Measurements from ENCODE around the gene MMP8.
"Not testable (repeated sequence)": the region's sequence is repeated elsewhere in the genome, so short reads cannot be mapped to it uniquely, and the experiment has no call there.

MMP8 gene

GRCh38 chr11:102730944-102731343, 6.2 kb upstream of the MMP8 start:
- not testable (repeated sequence) for DNase-seq; H3K4me1 ChIP-seq (ENCODE audit: control insufficient read depth in 1 of 2, insufficient read depth in 2 of 2, low read length in 2 of 2); H4K12ac ChIP-seq (ENCODE audit: low read depth, low read length); H2AFZ ChIP-seq (ENCODE audit: insufficient read depth, low read length, poor library complexity); H3K27ac ChIP-seq (ENCODE audit: low read depth, low read length); H3K9me3 ChIP-seq (ENCODE audit: insufficient read depth, low read depth, low read length); H3K18ac ChIP-seq (ENCODE audit: low read length); H3K9ac ChIP-seq (ENCODE audit: low read length); H3K14ac ChIP-seq (ENCODE audit: low read length); H4K91ac ChIP-seq (ENCODE audit: low read depth, low read length); H2BK12ac ChIP-seq (ENCODE audit: low read length); H4K8ac ChIP-seq (ENCODE audit: low read depth, low read length); H3K36me3 ChIP-seq (ENCODE audit: control insufficient read depth in 1 of 2, insufficient read depth in 2 of 2, low read length in 2 of 2); H2BK120ac ChIP-seq (ENCODE audit: insufficient read depth, low read length, poor library complexity); H3K79me2 ChIP-seq (ENCODE audit: control insufficient read depth, insufficient read depth, low read length, poor library complexity); H3K27me3 ChIP-seq (ENCODE audit: insufficient read depth, low read length); H2BK5ac ChIP-seq (ENCODE audit: low read depth, low read length, poor library complexity); H3K23ac ChIP-seq (ENCODE audit: low read length); H3K4ac ChIP-seq (ENCODE audit: low read depth, low read length); H3K4me2 ChIP-seq (ENCODE audit: low read length); H2AK5ac ChIP-seq (ENCODE audit: low read length); H3K79me1 ChIP-seq (ENCODE audit: low read length)
- peak overlapping the region; percentile 6 for H3K4me3 ChIP-seq (ENCODE audit: low read depth, low read length)
- WGBS (ENCODE audit: extremely low coverage, insufficient coverage, insufficient read length), result 89% methylated on average over 5 of the region's 8 CpGs

- no peak overlapping the region for H4K8ac ChIP-seq (ENCODE audit: low read depth, low read length)
- H3K79me1 ChIP-seq (ENCODE audit: low read length), result no peaks in the 10 kb centered on the region
- H3K79me2 ChIP-seq (ENCODE audit: control insufficient read depth, insufficient read depth, low read length, poor library complexity), result no peaks in the 10 kb centered on the region
- H4K91ac ChIP-seq (ENCODE audit: low read depth, low read length), result no peak overlapping the region
- H3K27ac ChIP-seq (ENCODE audit: low read depth, low read length), result no peak overlapping the region
- H3K9me3 ChIP-seq (ENCODE audit: insufficient read depth, low read depth, low read length), result peaks cover 5% of the 10 kb centered on the region
- no peaks in the 10 kb centered on the region for H3K4me1 ChIP-seq (ENCODE audit: control insufficient read depth in 1 of 2, insufficient read depth in 2 of 2, low read length in 2 of 2)
- 100% methylated on average over 1 of the region's 9 CpGs for WGBS (ENCODE audit: extremely low coverage, insufficient coverage, insufficient read length)
- no peaks in the 10 kb centered on the region for H3K36me3 ChIP-seq (ENCODE audit: control insufficient read depth in 1 of 2, insufficient read depth in 2 of 2, low read length in 2 of 2)
- no peak overlapping the region for H3K9ac ChIP-seq (ENCODE audit: low read length)
- no peak overlapping the region for H3K18ac ChIP-seq (ENCODE audit: low read length)
- H2AK5ac ChIP-seq (ENCODE audit: low read length), result no peak overlapping the region
- H2AFZ ChIP-seq (ENCODE audit: insufficient read depth, low read length, poor library complexity), result no peak overlapping the region
- no peak overlapping the region for H2BK12ac ChIP-seq (ENCODE audit: low read length)
- H2BK5ac ChIP-seq (ENCODE audit: low read depth, low read length, poor library complexity), result no peak overlapping the region
- no peak overlapping the region for H4K12ac ChIP-seq (ENCODE audit: low read depth, low read length)
- H3K4me3 ChIP-seq (ENCODE audit: low read depth, low read length), result no peak overlapping the region
- H2BK120ac ChIP-seq (ENCODE audit: insufficient read depth, low read length, poor library complexity), result no peak overlapping the region
- H3K4me2 ChIP-seq (ENCODE audit: low read length), result no peak overlapping the region
- H3K27me3 ChIP-seq (ENCODE audit: insufficient read depth, low read length), result no peaks in the 10 kb centered on the region
- H3K23ac ChIP-seq (ENCODE audit: low read length), result no peak overlapping the region
- no peak overlapping the region for H3K4ac ChIP-seq (ENCODE audit: low read depth, low read length)
- no peak for DNase-seq
- H3K14ac ChIP-seq (ENCODE audit: low read length), result no peak overlapping the region
Observed at GRCh38 chr11:102729849-102730815, 5.4 kb upstream of the MMP8 start.

- Histone ChIP-seq H4K8ac (ENCODE audit: low read depth, low read length) (no peak overlapping the region), H3K4me2 (ENCODE audit: low read length) (no peak overlapping the region), H4K12ac (ENCODE audit: low read depth, low read length) (no peak overlapping the region), H3K14ac (ENCODE audit: low read length) (no peak overlapping the region), H3K23ac (ENCODE audit: low read length) (no peak overlapping the region), H3K27me3 (ENCODE audit: insufficient read depth, low read length) (no peaks in the 10 kb centered on the region), H3K27ac (ENCODE audit: low read depth, low read length) (no peak overlapping the region), H3K9me3 (ENCODE audit: insufficient read depth, low read depth, low read length) (peaks cover 5% of the 10 kb centered on the region), H3K4me3 (ENCODE audit: low read depth, low read length) (no peak overlapping the region), H2BK120ac (ENCODE audit: insufficient read depth, low read length, poor library complexity) (no peak overlapping the region), H2BK5ac (ENCODE audit: low read depth, low read length, poor library complexity) (no peak overlapping the region), H2BK12ac (ENCODE audit: low read length) (no peak overlapping the region), H2AFZ (ENCODE audit: insufficient read depth, low read length, poor library complexity) (no peak overlapping the region), H4K91ac (ENCODE audit: low read depth, low read length) (no peak overlapping the region), H3K9ac (ENCODE audit: low read length) (no peak overlapping the region), H2AK5ac (ENCODE audit: low read length) (no peak overlapping the region), H3K4ac (ENCODE audit: low read depth, low read length) (no peak overlapping the region), H3K79me2 (ENCODE audit: control insufficient read depth, insufficient read depth, low read length, poor library complexity) (no peaks in the 10 kb centered on the region), H3K18ac (ENCODE audit: low read length) (no peak overlapping the region), H3K36me3 (ENCODE audit: control insufficient read depth in 1 of 2, insufficient read depth in 2 of 2, low read length in 2 of 2) (no peaks in the 10 kb centered on the region), H3K79me1 (ENCODE audit: low read length) (no peaks in the 10 kb centered on the region), H3K4me1 (ENCODE audit: control insufficient read depth in 1 of 2, insufficient read depth in 2 of 2, low read length in 2 of 2) (no peaks in the 10 kb centered on the region)
- peak in 1 of 2 donors; percentile 21 for DNase-seq
- no CpG with 5 or more reads among the region's 2 CpGs for WGBS (ENCODE audit: extremely low coverage, insufficient coverage, insufficient read length)
Observed at GRCh38 chr11:102727890-102728289, 3.1 kb upstream of the MMP8 start.

- Histone ChIP-seq H4K8ac (ENCODE audit: low read depth, low read length) (no peak overlapping the region), H3K9ac (ENCODE audit: low read length) (no peak overlapping the region), H2AK5ac (ENCODE audit: low read length) (no peak overlapping the region), H3K9me3 (ENCODE audit: insufficient read depth, low read depth, low read length) (no peaks in the 10 kb centered on the region), H3K23ac (ENCODE audit: low read length) (no peak overlapping the region), H3K79me1 (ENCODE audit: low read length) (no peaks in the 10 kb centered on the region), H3K36me3 (ENCODE audit: control insufficient read depth in 1 of 2, insufficient read depth in 2 of 2, low read length in 2 of 2) (no peaks in the 10 kb centered on the region), H3K27ac (ENCODE audit: low read depth, low read length) (no peak overlapping the region), H4K12ac (ENCODE audit: low read depth, low read length) (no peak overlapping the region), H4K91ac (ENCODE audit: low read depth, low read length) (no peak overlapping the region), H3K14ac (ENCODE audit: low read length) (no peak overlapping the region), H2AFZ (ENCODE audit: insufficient read depth, low read length, poor library complexity) (no peak overlapping the region), H3K4me3 (ENCODE audit: low read depth, low read length) (no peak overlapping the region), H2BK120ac (ENCODE audit: insufficient read depth, low read length, poor library complexity) (no peak overlapping the region), H3K18ac (ENCODE audit: low read length) (no peak overlapping the region), H3K79me2 (ENCODE audit: control insufficient read depth, insufficient read depth, low read length, poor library complexity) (no peaks in the 10 kb centered on the region), H3K4ac (ENCODE audit: low read depth, low read length) (no peak overlapping the region), H2BK5ac (ENCODE audit: low read depth, low read length, poor library complexity) (no peak overlapping the region), H3K4me2 (ENCODE audit: low read length) (no peak overlapping the region), H3K4me1 (ENCODE audit: control insufficient read depth in 1 of 2, insufficient read depth in 2 of 2, low read length in 2 of 2) (no peaks in the 10 kb centered on the region), H3K27me3 (ENCODE audit: insufficient read depth, low read length) (no peaks in the 10 kb centered on the region), H2BK12ac (ENCODE audit: low read length) (no peak overlapping the region)
- DNase-seq, result peak in 1 of 2 donors; percentile 12
Observed at GRCh38 chr11:102722821-102723220, 1.9 kb downstream of the MMP8 start.
